Upper lobe of right lung (tissue), 1 donor: ENCODE results near the gene ABHD15. TPM values are rescaled to one million over a fixed set of nuclear protein-coding genes. Genes with fewer than 3 reads are reported as not detected.

Experiments
- ATAC-seq: fragments of 200-7000 bp; cut with Tn5 transposase; one replicate; pipeline ENCODE4 v1.9.1; 2020; ENCODE audit warnings: mild to moderate bottlenecking, moderate library complexity
- DNase-seq: peaks from one replicate; pipeline ENCODE4 v3.0.0-alpha.2; 2020
- H3K27ac ChIP-seq: fragments of 200-600 bp; one replicate; pipeline ENCODE4 v1.8.0; 2022
- H3K27me3 ChIP-seq: fragments of 200-600 bp; one replicate; pipeline ENCODE4 v1.8.0; 2022; ENCODE audit warnings: mild to moderate bottlenecking
- H3K36me3 ChIP-seq: fragments of 200-600 bp; one replicate; pipeline ENCODE4 v1.8.0; 2022
- H3K4me1 ChIP-seq: fragments of 200-600 bp; one replicate; pipeline ENCODE4 v1.8.0; 2022
- H3K4me3 ChIP-seq: fragments of 200-600 bp; one replicate; pipeline ENCODE4 v1.8.0; 2022; ENCODE audit warnings: mild to moderate bottlenecking
- H3K9me3 ChIP-seq: fragments of 200-600 bp; one replicate; pipeline ENCODE4 v1.8.0; 2022
- intact Hi-C: fragments of 100-400 bp; cut with DNase I; formaldehyde crosslinking; loops from one replicate; pipeline ENCODE4 v1.11.0; 2022
- total RNA-seq: library from RNA; stranded (reverse); fragmentation: NEBNext Ultra II Directional; extraction: Animal tissue kit (Norgen Biotek cat#: 25700); gene quantifications from one replicate; pipeline ENCODE4 v1.2.1, GENCODE V29; 2021
- TF ChIP-seq, protein P1 (sequence below): fragments of 200-600 bp; IDR thresholded peaks from one replicate; pipeline ENCODE4 v1.8.0; 2022; ENCODE audit warnings: antibody characterized with exemption
- donor health status: DM: no; HTN: yes; CAD: no; lungs with severe emphysema.

ABHD15 gene
- total RNA-seq, 1 donor from 2014 or later = 10.9 TPM

DNA sequence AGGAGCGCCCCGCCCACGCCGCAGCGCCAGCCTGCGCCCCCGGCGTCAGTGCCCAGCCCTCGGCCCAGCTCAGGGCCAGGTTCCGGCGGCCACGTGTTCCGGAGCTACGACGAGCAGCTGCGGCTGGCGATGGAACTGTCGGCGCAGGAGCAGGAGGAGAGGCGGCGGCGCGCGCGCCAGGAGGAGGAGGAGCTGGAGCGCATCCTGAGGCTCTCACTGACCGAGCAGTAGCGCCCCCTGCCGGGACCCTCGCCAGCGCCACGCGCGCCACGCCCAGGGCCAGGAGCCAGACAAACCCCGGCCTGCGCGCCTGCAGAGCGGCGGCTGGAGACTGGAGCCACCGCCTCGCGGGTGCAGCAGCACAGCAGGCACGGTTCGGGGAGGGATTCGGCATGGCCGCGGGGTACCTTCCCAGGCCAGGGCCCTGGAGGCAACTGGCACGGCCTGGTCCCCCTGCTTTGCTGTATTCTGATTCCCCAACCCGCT is 46.6 kb upstream of the ABHD15 start:
- DNase-seq (peak; percentile 95), ATAC-seq (peak; percentile 79)
- peaks cover 47% of the 10 kb centered on the region for H3K4me1 ChIP-seq
- no peaks in the 10 kb centered on the region for H3K36me3 ChIP-seq
- H3K9me3 ChIP-seq = no peaks in the 10 kb centered on the region
- TF ChIP-seq, protein P1, sequence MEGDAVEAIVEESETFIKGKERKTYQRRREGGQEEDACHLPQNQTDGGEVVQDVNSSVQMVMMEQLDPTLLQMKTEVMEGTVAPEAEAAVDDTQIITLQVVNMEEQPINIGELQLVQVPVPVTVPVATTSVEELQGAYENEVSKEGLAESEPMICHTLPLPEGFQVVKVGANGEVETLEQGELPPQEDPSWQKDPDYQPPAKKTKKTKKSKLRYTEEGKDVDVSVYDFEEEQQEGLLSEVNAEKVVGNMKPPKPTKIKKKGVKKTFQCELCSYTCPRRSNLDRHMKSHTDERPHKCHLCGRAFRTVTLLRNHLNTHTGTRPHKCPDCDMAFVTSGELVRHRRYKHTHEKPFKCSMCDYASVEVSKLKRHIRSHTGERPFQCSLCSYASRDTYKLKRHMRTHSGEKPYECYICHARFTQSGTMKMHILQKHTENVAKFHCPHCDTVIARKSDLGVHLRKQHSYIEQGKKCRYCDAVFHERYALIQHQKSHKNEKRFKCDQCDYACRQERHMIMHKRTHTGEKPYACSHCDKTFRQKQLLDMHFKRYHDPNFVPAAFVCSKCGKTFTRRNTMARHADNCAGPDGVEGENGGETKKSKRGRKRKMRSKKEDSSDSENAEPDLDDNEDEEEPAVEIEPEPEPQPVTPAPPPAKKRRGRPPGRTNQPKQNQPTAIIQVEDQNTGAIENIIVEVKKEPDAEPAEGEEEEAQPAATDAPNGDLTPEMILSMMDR = peak; percentile 89
- H3K4me3 ChIP-seq = peak overlapping the region; percentile 42
- H3K27me3 ChIP-seq = no peaks in the 10 kb centered on the region
- intact Hi-C loops = no loop called here
- no peak overlapping the region for H3K27ac ChIP-seq

DNA sequence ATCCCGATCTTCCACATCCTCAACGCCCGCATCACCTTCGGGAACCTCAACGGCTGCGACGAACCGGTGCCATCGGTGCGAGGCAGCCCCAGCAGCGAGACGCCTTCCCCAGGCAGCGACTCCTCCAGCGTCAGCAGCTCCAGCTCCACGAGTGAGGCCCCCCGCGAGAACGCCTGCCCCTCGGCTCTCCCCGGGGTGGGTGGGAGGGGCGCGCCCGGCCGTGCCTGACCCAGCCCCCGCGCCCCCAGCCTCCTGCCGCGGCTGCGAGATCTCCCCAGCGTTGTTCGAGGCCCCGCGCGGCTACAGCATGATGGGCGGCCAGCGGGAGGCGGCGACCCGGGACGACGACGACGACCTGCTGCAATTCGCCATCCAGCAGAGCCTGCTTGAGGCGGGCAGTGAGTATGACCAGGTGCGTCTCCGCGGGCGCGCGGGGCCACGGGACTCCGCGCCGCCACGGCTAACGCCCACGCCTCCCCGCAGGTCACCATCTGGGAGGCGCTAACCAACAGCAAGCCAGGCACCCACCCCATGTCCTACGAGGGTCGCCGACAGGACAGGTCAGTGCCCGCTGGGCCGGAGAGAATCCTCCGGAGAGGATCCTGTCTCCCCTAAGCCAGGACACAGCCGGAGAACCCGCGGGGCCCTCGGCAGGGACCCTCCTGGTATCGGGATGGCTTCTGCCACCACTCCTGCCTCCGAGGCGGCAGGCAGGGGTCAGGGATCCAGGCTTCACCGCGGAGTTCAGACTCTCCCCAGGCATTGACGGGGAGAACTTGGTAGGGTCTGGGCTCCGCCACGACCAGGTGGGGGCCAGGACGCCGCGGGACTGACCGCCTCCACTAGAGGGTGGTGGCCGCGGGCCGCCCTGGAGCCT is 45.8 kb upstream of the ABHD15 start:
- TF ChIP-seq, protein P1 = no peak
- no peak for ATAC-seq
- H3K9me3 ChIP-seq = no peaks in the 10 kb centered on the region
- no peak overlapping the region for H3K27ac ChIP-seq
- DNase-seq = no peak
- intact Hi-C loops = no loop called here
- no peaks in the 10 kb centered on the region for H3K36me3 ChIP-seq
- H3K27me3 ChIP-seq = no peaks in the 10 kb centered on the region
- peaks cover 40% of the 10 kb centered on the region for H3K4me1 ChIP-seq
- peak overlapping the region; percentile 42 for H3K4me3 ChIP-seq

DNA sequence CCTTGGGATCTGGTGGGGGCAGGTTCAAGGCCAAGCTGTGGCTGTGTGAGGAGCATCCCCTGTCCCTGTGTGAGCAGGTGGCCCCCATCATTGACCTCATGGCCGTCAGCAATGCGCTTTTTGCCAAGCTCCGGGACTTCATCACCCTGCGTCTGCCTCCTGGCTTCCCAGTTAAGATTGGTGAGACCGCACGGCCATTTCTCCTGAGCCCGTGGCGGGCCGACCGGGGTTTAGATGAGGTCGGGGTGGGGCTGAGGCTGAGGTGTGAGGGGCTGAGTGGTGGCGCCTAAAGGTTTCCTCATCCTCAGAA is 45.2 kb upstream of the ABHD15 start:
- intact Hi-C loops = no loop called here
- Histone ChIP-seq H3K9me3 (no peaks in the 10 kb centered on the region), H3K36me3 (no peaks in the 10 kb centered on the region), H3K27ac (no peak overlapping the region), H3K4me1 (peaks cover 34% of the 10 kb centered on the region), H3K27me3 (no peaks in the 10 kb centered on the region), H3K4me3 (no peak overlapping the region)
- DNase-seq (peak; percentile 61), ATAC-seq (no peak)
- TF ChIP-seq, protein P1 = no peak

DNA sequence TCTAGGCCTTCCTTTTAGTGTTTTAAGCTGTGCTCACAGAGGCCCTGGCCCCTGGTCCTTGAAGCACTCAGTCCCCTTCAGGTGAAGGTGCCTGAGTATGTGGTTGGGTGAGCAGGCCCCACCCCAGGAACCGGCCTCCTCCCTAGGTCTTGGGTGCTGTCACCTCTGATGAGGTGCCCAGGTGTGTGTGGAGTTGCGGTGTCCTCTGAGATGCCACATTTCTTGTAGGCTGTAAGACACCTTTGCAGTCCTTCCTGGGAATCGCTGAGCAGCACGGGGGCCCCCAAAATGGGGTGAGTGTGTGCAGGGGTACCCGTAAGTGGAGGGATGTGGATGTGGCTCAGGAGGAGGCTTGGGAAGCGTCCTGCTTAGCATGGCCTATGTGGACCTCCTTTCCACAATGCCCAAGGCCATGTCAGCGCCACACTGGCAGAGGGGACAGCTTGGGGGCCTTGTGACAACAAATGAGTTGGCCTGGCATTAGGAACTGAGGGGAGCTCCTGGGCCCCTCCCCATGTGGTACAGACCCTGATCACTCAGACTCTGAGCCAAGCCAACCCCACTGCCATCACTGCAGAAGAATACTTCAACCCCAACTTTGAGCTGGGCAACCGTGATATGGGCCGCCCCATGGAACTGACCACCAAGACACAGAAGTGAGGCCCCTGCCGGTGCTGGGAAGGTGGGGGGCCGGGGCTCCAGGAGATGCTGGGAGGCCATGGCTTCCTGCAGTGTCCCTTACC is 44.7 kb upstream of the ABHD15 start:
- Histone ChIP-seq H3K9me3 (no peaks in the 10 kb centered on the region), H3K4me1 (peaks cover 29% of the 10 kb centered on the region), H3K27me3 (no peaks in the 10 kb centered on the region), H3K36me3 (no peaks in the 10 kb centered on the region), H3K27ac (no peak overlapping the region), H3K4me3 (no peak overlapping the region)
- TF ChIP-seq, protein P1 = no peak
- intact Hi-C loops = no loop called here
- no peak for ATAC-seq
- DNase-seq = peak; percentile 46

DNA sequence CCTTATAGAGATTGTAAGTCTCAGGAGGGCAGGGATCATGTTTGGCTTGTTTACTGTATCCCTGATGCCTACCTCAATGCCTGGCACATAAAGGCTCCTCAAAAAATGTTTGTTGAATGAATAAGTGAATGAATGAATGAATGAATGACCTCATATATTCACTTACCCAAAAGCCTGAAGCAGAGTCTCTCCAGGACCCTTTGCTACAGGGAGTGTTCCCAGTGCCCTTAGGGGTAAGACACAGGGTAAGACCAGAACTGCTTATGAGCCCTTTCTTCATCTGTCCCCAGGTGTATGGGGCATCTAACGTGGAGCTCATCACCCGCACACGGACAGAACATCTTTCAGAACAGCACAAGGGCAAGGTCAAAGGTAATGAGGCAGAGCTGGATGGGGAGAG is 43.6 kb upstream of the ABHD15 start:
- intact Hi-C loops = no loop called here
- H3K27ac ChIP-seq = no peak overlapping the region
- H3K4me1 ChIP-seq = peaks cover 20% of the 10 kb centered on the region
- H3K4me3 ChIP-seq = no peak overlapping the region
- DNase-seq (peak; percentile 26), ATAC-seq (no peak)
- H3K27me3 ChIP-seq = no peaks in the 10 kb centered on the region
- H3K36me3 ChIP-seq = no peaks in the 10 kb centered on the region
- no peaks in the 10 kb centered on the region for H3K9me3 ChIP-seq
- TF ChIP-seq, protein P1 = no peak
